ENCODE results near the gene SPECC1L. TPM values are rescaled to one million over a fixed set of nuclear protein-coding genes. Genes with fewer than 3 reads are reported as not detected.

Gene SPECC1L, protein sequence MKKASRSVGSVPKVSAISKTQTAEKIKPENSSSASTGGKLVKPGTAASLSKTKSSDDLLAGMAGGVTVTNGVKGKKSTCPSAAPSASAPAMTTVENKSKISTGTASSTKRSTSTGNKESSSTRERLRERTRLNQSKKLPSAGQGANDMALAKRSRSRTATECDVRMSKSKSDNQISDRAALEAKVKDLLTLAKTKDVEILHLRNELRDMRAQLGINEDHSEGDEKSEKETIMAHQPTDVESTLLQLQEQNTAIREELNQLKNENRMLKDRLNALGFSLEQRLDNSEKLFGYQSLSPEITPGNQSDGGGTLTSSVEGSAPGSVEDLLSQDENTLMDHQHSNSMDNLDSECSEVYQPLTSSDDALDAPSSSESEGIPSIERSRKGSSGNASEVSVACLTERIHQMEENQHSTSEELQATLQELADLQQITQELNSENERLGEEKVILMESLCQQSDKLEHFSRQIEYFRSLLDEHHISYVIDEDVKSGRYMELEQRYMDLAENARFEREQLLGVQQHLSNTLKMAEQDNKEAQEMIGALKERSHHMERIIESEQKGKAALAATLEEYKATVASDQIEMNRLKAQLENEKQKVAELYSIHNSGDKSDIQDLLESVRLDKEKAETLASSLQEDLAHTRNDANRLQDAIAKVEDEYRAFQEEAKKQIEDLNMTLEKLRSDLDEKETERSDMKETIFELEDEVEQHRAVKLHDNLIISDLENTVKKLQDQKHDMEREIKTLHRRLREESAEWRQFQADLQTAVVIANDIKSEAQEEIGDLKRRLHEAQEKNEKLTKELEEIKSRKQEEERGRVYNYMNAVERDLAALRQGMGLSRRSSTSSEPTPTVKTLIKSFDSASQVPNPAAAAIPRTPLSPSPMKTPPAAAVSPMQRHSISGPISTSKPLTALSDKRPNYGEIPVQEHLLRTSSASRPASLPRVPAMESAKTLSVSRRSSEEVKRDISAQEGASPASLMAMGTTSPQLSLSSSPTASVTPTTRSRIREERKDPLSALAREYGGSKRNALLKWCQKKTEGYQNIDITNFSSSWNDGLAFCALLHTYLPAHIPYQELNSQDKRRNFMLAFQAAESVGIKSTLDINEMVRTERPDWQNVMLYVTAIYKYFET
- total RNA-seq (2014; rRNA removed; shearing (Covaris generic)) = 20.0 and 21.5 TPM in 2 replicates

GRCh38 chr22:24270556-24271385, at the start of gene SPECC1L:
Gene SPECC1L (plus strand): TSS chr22:24270831. CDS start chr22:24302232, 31,401 bp downstream.

GRCh38 chr22:24245030-24245431, 25.6 kb upstream of the SPECC1L start, which contains the start of gene GGT5:
Gene GGT5 (minus strand): TSS chr22:24245082. CDS start chr22:24244725, 357 bp downstream.

DNA sequence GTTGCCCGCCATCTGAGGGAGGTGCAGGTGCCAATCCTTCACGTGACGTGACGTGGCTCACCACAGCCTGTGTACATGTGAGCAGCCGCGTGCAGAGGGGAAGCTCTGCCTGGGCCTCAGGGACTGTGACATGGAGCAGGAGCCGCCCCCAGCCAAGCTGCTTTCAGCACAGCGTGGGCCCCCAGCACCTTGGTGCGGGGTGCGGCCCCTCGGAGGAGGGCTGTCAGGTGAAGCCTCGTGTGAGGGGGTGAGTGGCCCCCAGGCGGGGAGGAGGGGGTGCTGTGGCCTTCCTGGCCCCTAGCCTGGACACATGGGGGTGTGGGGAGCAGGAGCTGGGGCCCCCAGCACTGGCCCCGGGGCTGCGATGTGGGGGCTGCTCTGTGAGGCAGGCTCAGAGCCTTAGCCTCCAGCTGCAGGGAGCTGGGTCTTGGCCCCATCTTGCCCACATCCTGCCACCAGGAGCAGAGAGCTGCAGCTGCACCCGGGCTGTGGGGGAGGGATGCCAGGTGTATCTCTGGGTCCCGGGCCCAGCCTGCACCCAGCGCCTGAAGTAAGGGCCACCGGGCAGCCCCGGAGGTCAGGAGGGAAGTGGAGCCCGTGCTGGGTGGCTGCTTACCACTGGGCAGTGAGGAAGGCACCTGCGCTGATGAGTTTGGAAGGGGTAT, 157.0 kb downstream of the SPECC1L start, which contains the start of gene ADORA2A:
Gene ADORA2A (plus strand): TSS at position 100 of the 665 bp plus-strand sequence. CDS start 5,806 bp downstream, outside the sequence.

Other genes starting within 250 kb of the SPECC1L start
- 6.1 and 7.4 TPM in 2 replicates for gene SUSD2, start 89.3 kb upstream of the SPECC1L start, total RNA-seq (2014; rRNA removed; shearing (Covaris generic))
- gene GGT5, start 25.7 kb upstream of the SPECC1L start, total RNA-seq (2014; rRNA removed; shearing (Covaris generic)) = not detected in 2 replicates
- 0.93 and 0.98 TPM in 2 replicates for gene ADORA2A, start 156.8 kb downstream of the SPECC1L start, total RNA-seq (2014; rRNA removed; shearing (Covaris generic))
- 0.03 and 0.04 TPM in 2 replicates for gene UPB1, start 224.5 kb downstream of the SPECC1L start, total RNA-seq (2014; rRNA removed; shearing (Covaris generic))

Data from A375 (cell line).